IMR-90 (cell line): ENCODE measurements around the gene RNFT1.

Source experiments
- CEBPB ChIP-seq: IDR thresholded peaks from 2 replicates; pipeline ENCODE4 v1.6.1; 2012; ENCODE audit warnings: low read depth, low read length, improper control_type of control experiment
- MXI1 ChIP-seq: IDR thresholded peaks from 2 replicates; pipeline ENCODE4 v1.6.1; 2012; ENCODE audit warnings: low read depth, mild to moderate bottlenecking, low read length, moderate library complexity, borderline replicate concordance
- POLR2A ChIP-seq: IDR thresholded peaks from 2 replicates; pipeline ENCODE4 v1.6.1; 2012; ENCODE audit warnings: mild to moderate bottlenecking, low read depth, low read length
- RCOR1 ChIP-seq: IDR thresholded peaks from 2 replicates; pipeline ENCODE4 v1.6.1; 2012; ENCODE audit warnings: mild to moderate bottlenecking, low read length, improper control_type of control experiment; ENCODE audit not compliant: insufficient replicate concordance

GRCh38 chr17:59914274-59914854 is 50.2 kb downstream of the RNFT1 start:
- TF ChIP-seq CEBPB, result no peak
- no peak for TF ChIP-seq RCOR1
- TF ChIP-seq MXI1, result no peak
- TF ChIP-seq POLR2A, result no peak
